ENCODE data around the gene PAK4.

The PAK4 gene

DNA sequence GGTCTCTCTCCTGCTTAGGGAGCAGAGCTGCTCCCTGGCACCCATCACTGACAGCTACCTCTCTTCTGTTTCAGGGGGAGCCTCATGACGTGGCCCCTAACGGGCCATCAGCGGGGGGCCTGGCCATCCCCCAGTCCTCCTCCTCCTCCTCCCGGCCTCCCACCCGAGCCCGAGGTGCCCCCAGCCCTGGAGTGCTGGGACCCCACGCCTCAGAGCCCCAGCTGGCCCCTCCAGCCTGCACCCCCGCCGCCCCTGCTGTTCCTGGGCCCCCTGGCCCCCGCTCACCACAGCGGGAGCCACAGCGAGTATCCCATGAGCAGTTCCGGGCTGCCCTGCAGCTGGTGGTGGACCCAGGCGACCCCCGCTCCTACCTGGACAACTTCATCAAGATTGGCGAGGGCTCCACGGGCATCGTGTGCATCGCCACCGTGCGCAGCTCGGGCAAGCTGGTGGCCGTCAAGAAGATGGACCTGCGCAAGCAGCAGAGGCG, 48.0 kb downstream of the PAK4 start:
- Histone ChIP-seq H3K4me2 (no peak overlapping the region), H3K36me3 (ENCODE audit: insufficient read depth) (no peaks in the 10 kb centered on the region), H3K27me3 (ENCODE audit: insufficient read depth, low read depth) (no peaks in the 10 kb centered on the region), H2AFZ (ENCODE audit: low read depth) (no peak overlapping the region), H4K20me1 (ENCODE audit: insufficient read depth) (no peaks in the 10 kb centered on the region), H3K4me1 (ENCODE audit: low read depth, poor library complexity, severe bottlenecking) (no peaks in the 10 kb centered on the region), H3K9ac (no peak overlapping the region), H3K4me3 (IDR thresholded peaks at IDR 0.05; ENCODE audit: insufficient read depth, low read depth, low read length) (no peak overlapping the region), H3K27ac (no peak overlapping the region), H3K79me2 (ENCODE audit: insufficient read depth, low read depth) (no peaks in the 10 kb centered on the region)
- TF ChIP-seq, protein P1, sequence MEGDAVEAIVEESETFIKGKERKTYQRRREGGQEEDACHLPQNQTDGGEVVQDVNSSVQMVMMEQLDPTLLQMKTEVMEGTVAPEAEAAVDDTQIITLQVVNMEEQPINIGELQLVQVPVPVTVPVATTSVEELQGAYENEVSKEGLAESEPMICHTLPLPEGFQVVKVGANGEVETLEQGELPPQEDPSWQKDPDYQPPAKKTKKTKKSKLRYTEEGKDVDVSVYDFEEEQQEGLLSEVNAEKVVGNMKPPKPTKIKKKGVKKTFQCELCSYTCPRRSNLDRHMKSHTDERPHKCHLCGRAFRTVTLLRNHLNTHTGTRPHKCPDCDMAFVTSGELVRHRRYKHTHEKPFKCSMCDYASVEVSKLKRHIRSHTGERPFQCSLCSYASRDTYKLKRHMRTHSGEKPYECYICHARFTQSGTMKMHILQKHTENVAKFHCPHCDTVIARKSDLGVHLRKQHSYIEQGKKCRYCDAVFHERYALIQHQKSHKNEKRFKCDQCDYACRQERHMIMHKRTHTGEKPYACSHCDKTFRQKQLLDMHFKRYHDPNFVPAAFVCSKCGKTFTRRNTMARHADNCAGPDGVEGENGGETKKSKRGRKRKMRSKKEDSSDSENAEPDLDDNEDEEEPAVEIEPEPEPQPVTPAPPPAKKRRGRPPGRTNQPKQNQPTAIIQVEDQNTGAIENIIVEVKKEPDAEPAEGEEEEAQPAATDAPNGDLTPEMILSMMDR (conservative IDR thresholded peaks at IDR 0.05; ENCODE audit: low read depth, low read length), result no peak

DNA sequence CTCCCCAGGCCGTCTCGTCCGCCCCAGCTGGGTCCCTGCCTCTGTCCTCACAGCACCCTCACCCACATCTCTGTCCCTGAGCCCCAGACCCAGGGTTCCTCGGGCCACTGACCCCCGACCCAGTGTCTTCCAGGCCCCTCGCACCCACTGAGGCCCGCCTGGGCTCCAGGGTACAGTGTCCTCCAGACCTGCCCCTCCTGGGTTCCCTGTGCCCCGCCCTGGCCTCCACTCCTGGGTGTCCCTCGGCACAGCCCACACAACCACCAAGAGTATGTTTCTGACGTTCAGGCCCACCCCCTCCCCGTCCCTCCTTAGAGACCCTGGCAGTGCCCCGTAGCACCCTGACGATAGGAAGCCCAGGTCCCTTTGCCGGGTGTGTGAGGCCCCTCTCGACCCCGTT, 48.6 kb downstream of the PAK4 start:
- no peaks in the 10 kb centered on the region for H3K36me3 ChIP-seq (ENCODE audit: insufficient read depth)
- no peaks in the 10 kb centered on the region for H3K79me2 ChIP-seq (ENCODE audit: insufficient read depth, low read depth)

DNA sequence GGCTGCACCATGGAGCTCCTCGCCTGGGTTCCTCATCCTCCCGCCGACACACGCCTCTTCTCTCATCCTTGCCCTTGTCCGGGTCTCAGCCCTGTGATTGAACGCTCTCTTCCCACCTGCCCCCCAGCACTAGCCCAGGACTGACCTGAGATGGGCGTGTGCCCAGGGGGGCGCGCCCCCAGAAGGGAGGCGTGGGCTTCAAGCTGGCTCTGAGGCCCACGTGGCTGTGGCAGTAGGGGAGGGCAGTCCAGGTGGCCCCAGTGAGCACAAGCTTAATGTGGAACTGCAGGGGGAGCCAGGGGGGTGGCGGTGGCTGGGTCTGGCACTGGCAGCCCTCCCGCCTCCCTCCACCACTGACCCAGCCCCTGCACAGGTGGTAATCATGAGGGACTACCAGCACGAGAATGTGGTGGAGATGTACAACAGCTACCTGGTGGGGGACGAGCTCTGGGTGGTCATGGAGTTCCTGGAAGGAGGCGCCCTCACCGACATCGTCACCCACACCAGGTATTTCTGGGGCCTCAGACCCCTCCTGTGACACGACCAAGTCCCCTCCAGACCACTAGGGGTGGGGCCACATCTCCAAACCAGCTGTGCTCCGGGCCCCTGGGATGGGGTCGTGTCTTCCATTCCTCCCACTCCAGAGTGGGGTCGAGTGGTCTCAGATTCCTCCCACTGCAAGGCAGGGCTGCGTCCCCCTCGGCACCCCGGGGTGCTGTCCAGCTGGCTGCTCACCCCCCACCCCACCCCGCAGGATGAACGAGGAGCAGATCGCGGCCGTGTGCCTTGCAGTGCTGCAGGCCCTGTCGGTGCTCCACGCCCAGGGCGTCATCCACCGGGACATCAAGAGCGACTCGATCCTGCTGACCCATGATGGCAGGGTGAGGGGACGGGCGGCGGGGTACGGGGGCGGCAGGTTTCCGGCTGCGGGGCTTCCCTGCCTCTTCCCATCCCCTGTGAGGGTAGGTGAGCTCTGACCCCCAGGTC, 49.3 kb downstream of the PAK4 start:
- Histone ChIP-seq H3K27me3 (ENCODE audit: insufficient read depth, low read depth) (no peaks in the 10 kb centered on the region), H3K27ac (no peak overlapping the region), H3K79me2 (ENCODE audit: insufficient read depth, low read depth) (no peaks in the 10 kb centered on the region), H3K4me1 (ENCODE audit: low read depth, poor library complexity, severe bottlenecking) (no peaks in the 10 kb centered on the region), H3K9ac (no peak overlapping the region), H4K20me1 (ENCODE audit: insufficient read depth) (no peaks in the 10 kb centered on the region), H2AFZ (ENCODE audit: low read depth) (no peak overlapping the region), H3K4me3 (IDR thresholded peaks at IDR 0.05; ENCODE audit: insufficient read depth, low read depth, low read length) (no peak overlapping the region), H3K36me3 (ENCODE audit: insufficient read depth) (no peaks in the 10 kb centered on the region), H3K4me2 (no peak overlapping the region)
- TF ChIP-seq, protein P1 (conservative IDR thresholded peaks at IDR 0.05; ENCODE audit: low read depth, low read length), result no peak

More for the DNA sequence above, 48.6 kb downstream of the PAK4 start:
- H3K4me2 ChIP-seq, result no peak overlapping the region
- H3K27me3 ChIP-seq (ENCODE audit: insufficient read depth, low read depth), result no peaks in the 10 kb centered on the region
- no peak overlapping the region for H3K4me3 ChIP-seq (IDR thresholded peaks at IDR 0.05; ENCODE audit: insufficient read depth, low read depth, low read length)
- TF ChIP-seq, protein P1 (conservative IDR thresholded peaks at IDR 0.05; ENCODE audit: low read depth, low read length), result no peak
- no peak overlapping the region for H3K27ac ChIP-seq
- no peaks in the 10 kb centered on the region for H4K20me1 ChIP-seq (ENCODE audit: insufficient read depth)
- no peaks in the 10 kb centered on the region for H3K4me1 ChIP-seq (ENCODE audit: low read depth, poor library complexity, severe bottlenecking)
- H2AFZ ChIP-seq (ENCODE audit: low read depth), result no peak overlapping the region
- H3K9ac ChIP-seq, result no peak overlapping the region

DNA sequence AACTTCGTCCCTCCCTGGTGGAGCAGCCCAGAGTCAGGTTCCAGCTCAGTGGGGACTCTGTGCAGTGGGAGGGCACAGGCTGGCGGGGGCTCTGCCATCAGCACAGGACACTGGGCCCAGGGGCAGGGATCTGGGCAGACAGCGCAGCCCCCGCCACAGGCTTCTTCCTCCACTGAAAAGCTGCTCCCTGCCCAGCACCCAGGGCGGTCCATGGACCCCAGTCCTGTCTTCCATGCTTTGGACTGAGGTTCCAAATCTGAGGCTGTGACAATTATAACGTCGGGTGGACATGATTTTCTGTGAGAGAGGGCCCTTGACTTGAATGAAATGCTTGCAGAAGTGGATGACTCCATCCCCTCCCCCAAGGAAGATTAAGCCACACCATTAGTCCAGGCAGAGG, 50.0 kb downstream of the PAK4 start:
- H3K4me2 ChIP-seq, result no peak overlapping the region
- H3K27me3 ChIP-seq (ENCODE audit: insufficient read depth, low read depth), result no peaks in the 10 kb centered on the region
- H3K4me3 ChIP-seq (IDR thresholded peaks at IDR 0.05; ENCODE audit: insufficient read depth, low read depth, low read length), result no peak overlapping the region
- no peaks in the 10 kb centered on the region for H3K4me1 ChIP-seq (ENCODE audit: low read depth, poor library complexity, severe bottlenecking)
- TF ChIP-seq, protein P1 (conservative IDR thresholded peaks at IDR 0.05; ENCODE audit: low read depth, low read length), result no peak
- no peaks in the 10 kb centered on the region for H4K20me1 ChIP-seq (ENCODE audit: insufficient read depth)
- H3K79me2 ChIP-seq (ENCODE audit: insufficient read depth, low read depth), result no peaks in the 10 kb centered on the region
- no peak overlapping the region for H3K27ac ChIP-seq
- H2AFZ ChIP-seq (ENCODE audit: low read depth), result no peak overlapping the region
- H3K9ac ChIP-seq, result no peak overlapping the region
- no peaks in the 10 kb centered on the region for H3K36me3 ChIP-seq (ENCODE audit: insufficient read depth)

Measured in KMS-11 (cell line).